ENCODE measurements around the gene TEAD1.

DNA sequence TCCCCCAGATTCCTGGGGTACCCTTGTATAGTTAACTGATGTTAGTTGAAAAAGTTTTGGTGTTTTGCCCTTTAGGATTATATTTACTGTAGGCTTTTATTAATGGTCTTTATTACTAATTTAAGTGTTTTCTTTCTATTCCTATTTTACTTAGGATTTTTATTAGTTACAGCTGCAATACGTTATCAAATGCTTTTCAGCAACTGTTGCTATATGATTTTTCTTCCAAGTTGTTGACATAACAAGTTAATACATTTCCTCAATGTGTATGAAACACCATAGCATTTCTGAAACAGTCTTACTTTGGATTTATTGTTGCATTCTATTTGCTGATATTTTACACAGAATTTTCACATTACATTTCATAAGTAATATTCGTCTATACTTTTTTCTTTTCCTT, 253.7 kb downstream of the TEAD1 start:
- no peak for TF ChIP-seq POLR2A (IDR thresholded peaks at IDR 0.05)
- TF ChIP-seq, protein P1, sequence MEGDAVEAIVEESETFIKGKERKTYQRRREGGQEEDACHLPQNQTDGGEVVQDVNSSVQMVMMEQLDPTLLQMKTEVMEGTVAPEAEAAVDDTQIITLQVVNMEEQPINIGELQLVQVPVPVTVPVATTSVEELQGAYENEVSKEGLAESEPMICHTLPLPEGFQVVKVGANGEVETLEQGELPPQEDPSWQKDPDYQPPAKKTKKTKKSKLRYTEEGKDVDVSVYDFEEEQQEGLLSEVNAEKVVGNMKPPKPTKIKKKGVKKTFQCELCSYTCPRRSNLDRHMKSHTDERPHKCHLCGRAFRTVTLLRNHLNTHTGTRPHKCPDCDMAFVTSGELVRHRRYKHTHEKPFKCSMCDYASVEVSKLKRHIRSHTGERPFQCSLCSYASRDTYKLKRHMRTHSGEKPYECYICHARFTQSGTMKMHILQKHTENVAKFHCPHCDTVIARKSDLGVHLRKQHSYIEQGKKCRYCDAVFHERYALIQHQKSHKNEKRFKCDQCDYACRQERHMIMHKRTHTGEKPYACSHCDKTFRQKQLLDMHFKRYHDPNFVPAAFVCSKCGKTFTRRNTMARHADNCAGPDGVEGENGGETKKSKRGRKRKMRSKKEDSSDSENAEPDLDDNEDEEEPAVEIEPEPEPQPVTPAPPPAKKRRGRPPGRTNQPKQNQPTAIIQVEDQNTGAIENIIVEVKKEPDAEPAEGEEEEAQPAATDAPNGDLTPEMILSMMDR (IDR thresholded peaks at IDR 0.05 in 4 of 5, conservative IDR thresholded peaks at IDR 0.05 in 1 of 5), result no peak

Data from gastrocnemius medialis (tissue), 4 donors.